ENCODE data around the gene SLC26A6. TPM values are rescaled to one million over a fixed set of nuclear protein-coding genes. Genes with fewer than 3 reads are reported as not detected.

SLC26A6 gene
- total and polyA plus RNA-seq, 2 of the 13 experiments (the other 11 are each of a cell fraction or from before 2014, with no cell fraction given): 40.7 to 184 TPM

DNA sequence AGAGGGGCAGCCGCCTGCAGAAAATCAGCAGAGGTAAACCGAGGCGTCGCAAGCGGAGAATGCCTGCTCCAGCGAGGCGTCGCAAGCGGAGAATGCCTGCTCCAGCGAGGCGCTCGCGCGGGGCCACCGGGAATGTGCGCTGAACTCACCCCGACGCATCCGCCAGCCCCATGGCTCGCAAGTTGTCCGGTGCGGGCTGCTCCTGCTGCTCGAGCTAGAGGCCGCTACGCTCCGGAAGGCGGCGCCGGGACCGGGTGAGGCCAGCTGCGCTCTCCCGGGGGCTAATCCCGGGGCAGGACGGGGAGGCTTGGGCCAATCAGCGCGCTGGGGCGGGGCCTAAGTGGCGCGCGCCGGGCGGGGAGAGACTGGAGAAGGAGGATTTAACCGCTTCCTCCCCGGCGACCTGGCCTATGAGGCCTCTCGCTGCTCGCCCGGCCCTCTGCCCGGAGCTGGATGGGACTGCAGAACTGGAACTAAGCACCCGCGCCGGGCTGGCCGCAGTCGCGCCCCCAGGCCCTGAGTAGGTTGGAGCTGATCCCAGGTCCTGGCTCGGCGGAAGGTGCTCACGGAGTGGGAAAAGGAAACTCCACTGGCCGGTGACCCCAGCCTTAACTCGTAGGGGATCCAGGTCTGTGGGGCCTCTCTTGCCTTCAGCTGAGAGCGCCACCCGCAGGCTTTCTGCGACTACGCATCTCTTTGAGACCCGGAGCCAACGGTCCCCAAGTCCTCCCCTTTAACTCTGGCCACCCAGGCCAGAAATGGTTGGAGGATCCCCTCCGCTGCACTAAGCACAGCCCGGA, at the start of gene SLC26A6 (continued):
- TF ChIP-seq, protein P1, sequence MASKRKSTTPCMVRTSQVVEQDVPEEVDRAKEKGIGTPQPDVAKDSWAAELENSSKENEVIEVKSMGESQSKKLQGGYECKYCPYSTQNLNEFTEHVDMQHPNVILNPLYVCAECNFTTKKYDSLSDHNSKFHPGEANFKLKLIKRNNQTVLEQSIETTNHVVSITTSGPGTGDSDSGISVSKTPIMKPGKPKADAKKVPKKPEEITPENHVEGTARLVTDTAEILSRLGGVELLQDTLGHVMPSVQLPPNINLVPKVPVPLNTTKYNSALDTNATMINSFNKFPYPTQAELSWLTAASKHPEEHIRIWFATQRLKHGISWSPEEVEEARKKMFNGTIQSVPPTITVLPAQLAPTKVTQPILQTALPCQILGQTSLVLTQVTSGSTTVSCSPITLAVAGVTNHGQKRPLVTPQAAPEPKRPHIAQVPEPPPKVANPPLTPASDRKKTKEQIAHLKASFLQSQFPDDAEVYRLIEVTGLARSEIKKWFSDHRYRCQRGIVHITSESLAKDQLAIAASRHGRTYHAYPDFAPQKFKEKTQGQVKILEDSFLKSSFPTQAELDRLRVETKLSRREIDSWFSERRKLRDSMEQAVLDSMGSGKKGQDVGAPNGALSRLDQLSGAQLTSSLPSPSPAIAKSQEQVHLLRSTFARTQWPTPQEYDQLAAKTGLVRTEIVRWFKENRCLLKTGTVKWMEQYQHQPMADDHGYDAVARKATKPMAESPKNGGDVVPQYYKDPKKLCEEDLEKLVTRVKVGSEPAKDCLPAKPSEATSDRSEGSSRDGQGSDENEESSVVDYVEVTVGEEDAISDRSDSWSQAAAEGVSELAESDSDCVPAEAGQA (IDR thresholded peaks at IDR 0.05; ENCODE audit: low read depth): no peak
- TF ChIP-seq, protein P1 (CRISPR knock-in tag; IDR thresholded peaks at IDR 0.05; ENCODE audit: borderline replicate concordance): 0 out of 2 replicates have a peak, but pooled peaks have one; percentile 80
- TF ChIP-seq ZNF746 (CRISPR knock-in tag; IDR thresholded peaks at IDR 0.05): no peak
- peak; percentile 43; the same call in 1 of the 2 replicates for TF ChIP-seq ZNF768 (CRISPR knock-in tag; IDR thresholded peaks at IDR 0.05)
- peak; percentile 78 for TF ChIP-seq SP2 (CRISPR knock-in tag; IDR thresholded peaks at IDR 0.05)
- TF ChIP-seq ZNF230 (CRISPR knock-in tag; IDR thresholded peaks at IDR 0.05): peak; percentile 75
- no peak for TF ChIP-seq ATM (IDR thresholded peaks at IDR 0.05; ENCODE audit: borderline replicate concordance)
- no peak; the same call in 1 of the 2 replicates for TF ChIP-seq NCOA2 (CRISPR knock-in tag; IDR thresholded peaks at IDR 0.05)
- TF ChIP-seq NFRKB (IDR thresholded peaks at IDR 0.05): no peak
- no peak for TF ChIP-seq CHD2 (IDR thresholded peaks at IDR 0.05; ENCODE audit: low read depth, low read length)
- no peak for TF ChIP-seq CEBPB (IDR thresholded peaks at IDR 0.05; ENCODE audit: borderline replicate concordance, low read depth, low read length)
- TF ChIP-seq, protein P2, sequence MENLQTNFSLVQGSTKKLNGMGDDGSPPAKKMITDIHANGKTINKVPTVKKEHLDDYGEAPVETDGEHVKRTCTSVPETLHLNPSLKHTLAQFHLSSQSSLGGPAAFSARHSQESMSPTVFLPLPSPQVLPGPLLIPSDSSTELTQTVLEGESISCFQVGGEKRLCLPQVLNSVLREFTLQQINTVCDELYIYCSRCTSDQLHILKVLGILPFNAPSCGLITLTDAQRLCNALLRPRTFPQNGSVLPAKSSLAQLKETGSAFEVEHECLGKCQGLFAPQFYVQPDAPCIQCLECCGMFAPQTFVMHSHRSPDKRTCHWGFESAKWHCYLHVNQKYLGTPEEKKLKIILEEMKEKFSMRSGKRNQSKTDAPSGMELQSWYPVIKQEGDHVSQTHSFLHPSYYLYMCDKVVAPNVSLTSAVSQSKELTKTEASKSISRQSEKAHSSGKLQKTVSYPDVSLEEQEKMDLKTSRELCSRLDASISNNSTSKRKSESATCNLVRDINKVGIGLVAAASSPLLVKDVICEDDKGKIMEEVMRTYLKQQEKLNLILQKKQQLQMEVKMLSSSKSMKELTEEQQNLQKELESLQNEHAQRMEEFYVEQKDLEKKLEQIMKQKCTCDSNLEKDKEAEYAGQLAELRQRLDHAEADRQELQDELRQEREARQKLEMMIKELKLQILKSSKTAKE (CRISPR knock-in tag; IDR thresholded peaks at IDR 0.05; ENCODE audit: borderline replicate concordance): 0 out of 2 replicates have a peak, but pooled peaks have one; percentile 19
- peak; percentile 87 for TF ChIP-seq AGO1 (IDR thresholded peaks at IDR 0.05; ENCODE audit: low read depth, low read length, poor library complexity, severe bottlenecking)
- no peak for TF ChIP-seq PCBP2 (optimal IDR thresholded peaks at IDR 0.05; ENCODE audit: low read depth, low read length, poor library complexity, severe bottlenecking)
- TF ChIP-seq MAFF (IDR thresholded peaks at IDR 0.05; ENCODE audit: low read depth, low read length): no peak
- TF ChIP-seq, protein P3, sequence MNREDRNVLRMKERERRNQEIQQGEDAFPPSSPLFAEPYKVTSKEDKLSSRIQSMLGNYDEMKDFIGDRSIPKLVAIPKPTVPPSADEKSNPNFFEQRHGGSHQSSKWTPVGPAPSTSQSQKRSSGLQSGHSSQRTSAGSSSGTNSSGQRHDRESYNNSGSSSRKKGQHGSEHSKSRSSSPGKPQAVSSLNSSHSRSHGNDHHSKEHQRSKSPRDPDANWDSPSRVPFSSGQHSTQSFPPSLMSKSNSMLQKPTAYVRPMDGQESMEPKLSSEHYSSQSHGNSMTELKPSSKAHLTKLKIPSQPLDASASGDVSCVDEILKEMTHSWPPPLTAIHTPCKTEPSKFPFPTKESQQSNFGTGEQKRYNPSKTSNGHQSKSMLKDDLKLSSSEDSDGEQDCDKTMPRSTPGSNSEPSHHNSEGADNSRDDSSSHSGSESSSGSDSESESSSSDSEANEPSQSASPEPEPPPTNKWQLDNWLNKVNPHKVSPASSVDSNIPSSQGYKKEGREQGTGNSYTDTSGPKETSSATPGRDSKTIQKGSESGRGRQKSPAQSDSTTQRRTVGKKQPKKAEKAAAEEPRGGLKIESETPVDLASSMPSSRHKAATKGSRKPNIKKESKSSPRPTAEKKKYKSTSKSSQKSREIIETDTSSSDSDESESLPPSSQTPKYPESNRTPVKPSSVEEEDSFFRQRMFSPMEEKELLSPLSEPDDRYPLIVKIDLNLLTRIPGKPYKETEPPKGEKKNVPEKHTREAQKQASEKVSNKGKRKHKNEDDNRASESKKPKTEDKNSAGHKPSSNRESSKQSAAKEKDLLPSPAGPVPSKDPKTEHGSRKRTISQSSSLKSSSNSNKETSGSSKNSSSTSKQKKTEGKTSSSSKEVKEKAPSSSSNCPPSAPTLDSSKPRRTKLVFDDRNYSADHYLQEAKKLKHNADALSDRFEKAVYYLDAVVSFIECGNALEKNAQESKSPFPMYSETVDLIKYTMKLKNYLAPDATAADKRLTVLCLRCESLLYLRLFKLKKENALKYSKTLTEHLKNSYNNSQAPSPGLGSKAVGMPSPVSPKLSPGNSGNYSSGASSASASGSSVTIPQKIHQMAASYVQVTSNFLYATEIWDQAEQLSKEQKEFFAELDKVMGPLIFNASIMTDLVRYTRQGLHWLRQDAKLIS (CRISPR knock-in tag; IDR thresholded peaks at IDR 0.05): 0 out of 2 replicates have a peak, but pooled peaks have one; percentile 46
- no peak for TF ChIP-seq MAF1 (CRISPR knock-in tag; IDR thresholded peaks at IDR 0.05; ENCODE audit: borderline replicate concordance)

Data from HepG2 (cell line).